HCT116 (cell line): ENCODE data around the gene SMURF1. TPM values are rescaled to one million over a fixed set of nuclear protein-coding genes. Genes with fewer than 3 reads are reported as not detected.
"Not testable (repeated sequence)": the region's sequence is repeated elsewhere in the genome, so short reads cannot be mapped to it uniquely, and the experiment has no call there.

ENCODE experiments used
- ATAC-seq: fragments of 200-7000 bp; cut with Tn5 transposase; 2 replicates; pipeline ENCODE4 v1.9.1; 2020; ENCODE audit warnings: mild to moderate bottlenecking, moderate library complexity
- BruUV-seq: library from RNA; stranded (reverse); fragments of 400-500 nt; replicated peaks from 2 replicates; lab custom pipeline; 2021; lab: Mats Ljungman, UMichigan
- CTCF ChIA-PET: fragments of 300-600 bp; sonication (Branson Sonifier 250); formaldehyde crosslinking; loops from one replicate; lab custom pipeline; 2021; ENCODE audit warnings: antibody characterized with exemption; lab: Charles Lee
- POLR2A ChIA-PET: fragments of 300-600, 350-600 bp; sonication (Branson Sonifier 250); formaldehyde crosslinking; loops from one replicate; lab custom pipeline; 2021; ENCODE audit warnings: antibody characterized with exemption; lab: Charles Lee
- RAD21 ChIA-PET, 2 experiments: fragments of 300-600 bp; sonication (Branson Sonifier 250); formaldehyde crosslinking; loops; one replicate each; lab custom pipeline; 2023; ENCODE audit warnings: low total read pairs in 2 of 2; ENCODE audit not compliant: uncharacterized antibody in 2 of 2, unreplicated experiment in 2 of 2, low non-redundant PET in 1 of 2; lab: Charles Lee
- DNase-seq: peaks from one replicate; pipeline ENCODE4 v3.0.0-alpha.2; 2010; ENCODE audit warnings: low read depth, low spot score
- H2AFZ ChIP-seq: fragments of 200-600 bp; shearing (Covaris generic), sonication (generic); 2 replicates; pipeline ENCODE4 v1.6.1; 2017; ENCODE audit warnings: low read depth, mixed run types, mixed read lengths, antibody characterized with exemption, low read length; ENCODE audit not compliant: poor library complexity, severe bottlenecking
- H3K27ac ChIP-seq: 2 replicates; pipeline ENCODE4 v1.5.1; 2012; ENCODE audit warnings: low read depth, low read length
- H3K27me3 ChIP-seq: fragments of 200-600 bp; sonication (generic); 2 replicates; pipeline ENCODE4 v1.6.1; 2016; ENCODE audit warnings: mixed run types, low read length, mixed read lengths; ENCODE audit not compliant: insufficient read depth
- H3K36me3 ChIP-seq, 2 experiments: fragments of 200-500 bp in 1 of 2; fragments of 200-600 bp in 1 of 2; sonication (Bioruptor generic) in 1 of 2; sonication (generic) in 1 of 2; 2 replicates each; pipeline versions ENCODE4 v1.5.1 to v1.6.1; 2014 to 2016; ENCODE audit warnings: low read length in 2 of 2, inconsistent platforms in 1 of 2, mixed read lengths in 1 of 2, mixed run types in 1 of 2; ENCODE audit not compliant: insufficient read depth in 2 of 2, control insufficient read depth in 1 of 2
- H3K4me1 ChIP-seq, 2 experiments: fragments of 200-600 bp in 1 of 2; sonication (generic) in 1 of 2; 2 replicates each; pipeline versions ENCODE4 v1.5.1 to v1.6.1; 2012 to 2017; ENCODE audit warnings: low read length in 2 of 2, inconsistent platforms in 1 of 2, mild to moderate bottlenecking in 1 of 2, mixed read lengths in 1 of 2, mixed run types in 1 of 2, moderate library complexity in 1 of 2; ENCODE audit not compliant: insufficient read depth in 2 of 2, control insufficient read depth in 1 of 2
- H3K4me2 ChIP-seq: fragments of 200-600 bp; sonication (generic); 2 replicates; pipeline ENCODE4 v1.6.1; 2017; ENCODE audit warnings: mixed run types, low read length, mixed read lengths
- H3K4me3 ChIP-seq, 2 experiments: fragments of 200-600 bp in 1 of 2; sonication (generic) in 1 of 2; replicated peaks in 1 of 2; 2 replicates each; pipeline ENCODE4 v1.5.1; 2011 to 2016; ENCODE audit warnings: low read length in 2 of 2, control low read depth in 1 of 2, low read depth in 1 of 2, mild to moderate bottlenecking in 1 of 2, mixed read lengths in 1 of 2, mixed run types in 1 of 2
- H3K79me2 ChIP-seq: fragments of 200-600 bp; sonication (generic); 2 replicates; pipeline ENCODE4 v1.6.1; 2017; ENCODE audit warnings: mild to moderate bottlenecking, mixed run types, low read length, moderate library complexity, mixed read lengths; ENCODE audit not compliant: insufficient read depth
- H3K9ac ChIP-seq: fragments of 200-600 bp; sonication (generic); 2 replicates; pipeline ENCODE4 v1.6.1; 2016; ENCODE audit warnings: low read length, mixed read lengths
- H3K9me2 ChIP-seq: fragments of 200-600 bp; sonication (generic), shearing (Covaris generic); 2 replicates; pipeline ENCODE4 v1.6.1; 2017; ENCODE audit warnings: mixed run types, mild to moderate bottlenecking, moderate library complexity; ENCODE audit not compliant: insufficient read depth
- H3K9me3 ChIP-seq, 2 experiments: fragments of 200-500 bp in 1 of 2; fragments of 200-600 bp in 1 of 2; sonication (Bioruptor generic) in 1 of 2; sonication (generic) in 1 of 2; 2 replicates each; pipeline ENCODE4 v1.6.1; 2014 to 2017; ENCODE audit warnings: low read length in 2 of 2, mixed read lengths in 2 of 2, inconsistent platforms in 1 of 2, low read depth in 1 of 2, mild to moderate bottlenecking in 1 of 2, mixed run types in 1 of 2, moderate library complexity in 1 of 2; ENCODE audit not compliant: control insufficient read depth in 1 of 2, insufficient read depth in 1 of 2
- H4K20me1 ChIP-seq: fragments of 200-600 bp; sonication (generic), shearing (Covaris generic); 2 replicates; pipeline ENCODE4 v1.6.1; 2017; ENCODE audit warnings: mixed run types, mild to moderate bottlenecking, moderate library complexity; ENCODE audit not compliant: insufficient read depth
- CTCF ChIP-seq, 3 experiments: fragments of 200-600 bp in 1 of 3; sonication (generic) in 1 of 3; IDR thresholded peaks in 2 of 3; conservative IDR thresholded peaks in 1 of 3; 2 replicates each; pipeline ENCODE4 v1.5.1; 2012 to 2017; ENCODE audit warnings: low read depth in 2 of 3, low read length in 2 of 3, antibody characterized with exemption in 1 of 3, borderline replicate concordance in 1 of 3, control low read depth in 1 of 3, mild to moderate bottlenecking in 1 of 3, mixed read lengths in 1 of 3, mixed run types in 1 of 3, moderate library complexity in 1 of 3; ENCODE audit not compliant: insufficient read depth in 1 of 3
- EZH2 ChIP-seq: fragments of 200-600 bp; sonication (generic); IDR thresholded peaks from 2 replicates; pipeline ENCODE4 v1.6.1; 2017; ENCODE audit warnings: antibody characterized with exemption, mixed run types
- EZH2phosphoT487 ChIP-seq: fragments of 200-600 bp; IDR thresholded peaks from 2 replicates; pipeline ENCODE4 v1.6.1; 2018; ENCODE audit warnings: antibody characterized with exemption, borderline replicate concordance
- FOSL1 ChIP-seq: IDR thresholded peaks from 2 replicates; pipeline ENCODE4 v1.6.1; 2012; ENCODE audit warnings: low read depth
- RAD21 ChIP-seq: IDR thresholded peaks from 2 replicates; pipeline ENCODE4 v1.6.1; 2012; ENCODE audit warnings: low read depth, mild to moderate bottlenecking
- SIN3A ChIP-seq: IDR thresholded peaks from 2 replicates; pipeline ENCODE4 v1.6.1; 2012; ENCODE audit warnings: low read depth
- SRF ChIP-seq: IDR thresholded peaks from 2 replicates; pipeline ENCODE4 v1.6.1; 2012; ENCODE audit warnings: low read depth
- YY1 ChIP-seq: IDR thresholded peaks from 2 replicates; pipeline ENCODE4 v1.6.1; 2011; ENCODE audit warnings: low read length, low read depth, moderate library complexity, mild to moderate bottlenecking; ENCODE audit not compliant: insufficient replicate concordance; ENCODE audit errors: extremely low read depth
- ZFX ChIP-seq: fragments of 450-650 bp; IDR thresholded peaks from 2 replicates; pipeline ENCODE4 v1.6.1; 2017
- intact Hi-C: fragments of 100-400 bp; cut with micrococcal nuclease; formaldehyde crosslinking; loops from 2 replicates; pipeline ENCODE4 v1.10.0; 2022
- total RNA-seq: library from RNA; stranded (reverse); gene quantifications from one replicate; pipeline ENCODE4 v1.2.1, GENCODE V29; 2021; ENCODE audit not compliant: unreplicated experiment
- TF ChIP-seq, protein P1 (sequence below): IDR thresholded peaks from 2 replicates; pipeline ENCODE4 v1.6.1; 2012

Gene SMURF1
- total RNA-seq, 1 experiment from 2014 or later: 24.6 TPM

- RAD21 ChIA-PET: no interaction called here
- no peak for TF ChIP-seq YY1
- no peak for TF ChIP-seq FOSL1
- no peak for TF ChIP-seq RAD21
- TF ChIP-seq, protein P1, sequence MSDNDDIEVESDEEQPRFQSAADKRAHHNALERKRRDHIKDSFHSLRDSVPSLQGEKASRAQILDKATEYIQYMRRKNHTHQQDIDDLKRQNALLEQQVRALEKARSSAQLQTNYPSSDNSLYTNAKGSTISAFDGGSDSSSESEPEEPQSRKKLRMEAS: no peak
- TF ChIP-seq EZH2: no peak
- no peak for TF ChIP-seq EZH2phosphoT487
- TF ChIP-seq, all 23 proteins: peak for 0
- Histone ChIP-seq H2AFZ (no peak overlapping the region), H3K9me2 (no peaks in the 10 kb centered on the region), H3K4me3 (no peak overlapping the region), H3K9ac (no peak overlapping the region), H3K79me2 (no peaks in the 10 kb centered on the region), H3K36me3 (peaks cover 28 to 40% of the 10 kb centered on the region in 2 experiments), H3K9me3 (no peaks in the 10 kb centered on the region), H3K27ac (no peak overlapping the region), H3K4me1 (peaks cover 0 to 12% of the 10 kb centered on the region in 2 experiments; a peak in 1 of 4 replicates), H3K27me3 (no peaks in the 10 kb centered on the region), H3K4me2 (no peak overlapping the region), H4K20me1 (no peaks in the 10 kb centered on the region)
- intact Hi-C loops: no loop called here
- POLR2A ChIA-PET: no interaction called here
- CTCF ChIA-PET: no interaction called here
- no TSS peak for BruUV-seq
- ATAC-seq: no peak
- DNase-seq: no peak
Measured at GRCh38 chr7:99047526-99048077, 96.3 kb downstream of the SMURF1 start.

GRCh38 chr7:99046722-99047121 is 97.2 kb downstream of the SMURF1 start:
- Histone ChIP-seq H3K27me3 (no peaks in the 10 kb centered on the region), H3K4me2 (no peak overlapping the region), H3K36me3 (peaks cover 26 to 39% of the 10 kb centered on the region in 2 experiments), H3K4me3 (no peak overlapping the region), H4K20me1 (no peaks in the 10 kb centered on the region), H2AFZ (no peak overlapping the region), H3K79me2 (no peaks in the 10 kb centered on the region), H3K9me3 (no peaks in the 10 kb centered on the region), H3K4me1 (peaks cover 0 to 12% of the 10 kb centered on the region in 2 experiments; a peak in 1 of 4 replicates), H3K27ac (no peak overlapping the region), H3K9me2 (no peaks in the 10 kb centered on the region), H3K9ac (no peak overlapping the region)
- no peak for DNase-seq
- ChIA-PET RAD21 (no interaction called here), POLR2A (no interaction called here), CTCF (no interaction called here)
- ATAC-seq: no peak
- intact Hi-C loops: no loop called here
- BruUV-seq: no TSS peak
- no peak for TF ChIP-seq YY1
- no peak for TF ChIP-seq ZFX
- TF ChIP-seq RAD21: no peak
- TF ChIP-seq, protein P1: no peak
- no peak for TF ChIP-seq SIN3A
- TF ChIP-seq EZH2phosphoT487: no peak
- TF ChIP-seq CTCF (IDR thresholded peaks at IDR 0.05 in 2 of 3, conservative IDR thresholded peaks at IDR 0.05 in 1 of 3; ENCODE audit: borderline replicate concordance in 1 of 3, insufficient read depth in 1 of 3, low read depth in 2 of 3, low read length in 2 of 3): no peak
- TF ChIP-seq SRF: no peak

- peaks cover 26 to 39% of the 10 kb centered on the region in 2 experiments for H3K36me3 ChIP-seq
- H3K9ac ChIP-seq, RAD21 ChIA-PET, H3K4me2 ChIP-seq, BruUV-seq, H3K79me2 ChIP-seq, CTCF ChIA-PET, ATAC-seq, DNase-seq, H3K4me1 ChIP-seq, H2AFZ ChIP-seq, H3K4me3 ChIP-seq, intact Hi-C loops, H4K20me1 ChIP-seq, POLR2A ChIA-PET, H3K27ac ChIP-seq, H3K27me3 ChIP-seq, H3K9me2 ChIP-seq, H3K9me3 ChIP-seq: not testable (repeated sequence)
Measured at GRCh38 chr7:99046262-99046661, 97.6 kb downstream of the SMURF1 start.
